ENCODE measurements around the gene GLI2. TPM values are rescaled to one million over a fixed set of nuclear protein-coding genes. Genes with fewer than 3 reads are reported as not detected.

Gene GLI2
- total RNA-seq, 1 experiment from 2014 or later = 4.2 TPM

DNA sequence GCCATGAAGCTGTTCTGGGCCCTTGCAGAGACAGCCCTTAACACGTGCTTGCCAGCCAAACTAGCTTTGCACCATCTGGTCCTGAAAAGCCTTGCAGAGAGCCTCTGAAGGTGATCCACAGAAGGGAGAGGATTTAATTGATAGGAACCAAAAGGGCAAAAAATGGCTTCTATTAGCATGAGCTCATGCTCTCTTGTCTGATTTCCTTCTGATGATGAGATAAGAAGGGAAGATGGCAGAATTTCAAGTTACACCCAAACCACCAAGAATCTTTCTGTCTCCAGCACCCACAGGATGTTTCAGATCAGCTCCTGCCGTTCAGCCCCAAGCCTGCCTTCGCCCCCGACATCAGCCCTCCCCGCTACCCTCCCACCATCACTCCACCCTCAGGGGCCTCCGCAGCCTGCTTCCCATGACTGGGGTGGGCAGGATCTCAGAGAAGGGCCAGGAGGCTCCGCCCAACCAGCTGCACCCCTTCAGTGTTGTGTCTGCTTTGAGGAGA lies 23.4 kb upstream of the GLI2 start:
- DNase-seq (ENCODE audit: low read depth) = peak; percentile 50

DNA sequence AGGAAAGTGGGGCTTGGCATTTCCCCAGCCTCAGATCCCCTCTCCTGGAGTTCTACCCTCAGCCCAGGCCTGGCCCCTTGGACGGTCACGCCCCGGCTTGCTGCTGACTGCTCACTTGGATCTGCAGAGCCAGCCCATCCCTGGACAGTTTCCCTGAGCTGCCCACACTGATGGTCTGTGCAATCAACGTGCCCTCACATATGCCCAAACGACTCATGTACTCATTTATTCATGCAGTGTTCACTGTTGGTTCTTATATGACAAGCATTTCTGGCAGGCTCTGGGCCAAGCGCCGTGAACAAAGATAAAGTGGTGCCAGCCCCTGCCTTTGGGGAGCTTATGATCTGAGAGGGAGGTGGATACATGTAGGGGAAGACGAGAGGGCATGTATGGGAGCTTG lies 20.3 kb upstream of the GLI2 start:
- no peak for DNase-seq (ENCODE audit: low read depth)

DNA sequence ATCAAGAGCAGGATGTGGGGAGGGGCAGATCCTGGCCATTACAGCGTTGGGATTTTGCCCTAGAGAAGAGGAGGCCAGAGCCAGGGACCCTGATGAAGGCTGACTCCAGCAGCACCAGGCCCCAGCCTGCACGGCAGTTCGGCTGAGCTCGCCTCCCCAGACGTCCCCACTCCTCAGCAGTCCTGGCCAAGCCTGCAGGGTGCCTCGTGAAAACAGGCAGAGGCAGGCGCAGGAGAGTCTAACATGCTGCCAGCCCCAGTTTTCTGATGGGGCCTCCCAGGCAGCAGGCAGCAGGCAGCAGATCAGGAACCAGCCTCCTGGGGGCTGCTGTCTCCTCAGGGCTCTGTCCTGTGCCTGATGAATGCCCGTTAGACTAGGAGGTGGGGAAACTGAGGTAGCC lies 19.7 kb upstream of the GLI2 start:
- DNase-seq (ENCODE audit: low read depth) = no peak

DNA sequence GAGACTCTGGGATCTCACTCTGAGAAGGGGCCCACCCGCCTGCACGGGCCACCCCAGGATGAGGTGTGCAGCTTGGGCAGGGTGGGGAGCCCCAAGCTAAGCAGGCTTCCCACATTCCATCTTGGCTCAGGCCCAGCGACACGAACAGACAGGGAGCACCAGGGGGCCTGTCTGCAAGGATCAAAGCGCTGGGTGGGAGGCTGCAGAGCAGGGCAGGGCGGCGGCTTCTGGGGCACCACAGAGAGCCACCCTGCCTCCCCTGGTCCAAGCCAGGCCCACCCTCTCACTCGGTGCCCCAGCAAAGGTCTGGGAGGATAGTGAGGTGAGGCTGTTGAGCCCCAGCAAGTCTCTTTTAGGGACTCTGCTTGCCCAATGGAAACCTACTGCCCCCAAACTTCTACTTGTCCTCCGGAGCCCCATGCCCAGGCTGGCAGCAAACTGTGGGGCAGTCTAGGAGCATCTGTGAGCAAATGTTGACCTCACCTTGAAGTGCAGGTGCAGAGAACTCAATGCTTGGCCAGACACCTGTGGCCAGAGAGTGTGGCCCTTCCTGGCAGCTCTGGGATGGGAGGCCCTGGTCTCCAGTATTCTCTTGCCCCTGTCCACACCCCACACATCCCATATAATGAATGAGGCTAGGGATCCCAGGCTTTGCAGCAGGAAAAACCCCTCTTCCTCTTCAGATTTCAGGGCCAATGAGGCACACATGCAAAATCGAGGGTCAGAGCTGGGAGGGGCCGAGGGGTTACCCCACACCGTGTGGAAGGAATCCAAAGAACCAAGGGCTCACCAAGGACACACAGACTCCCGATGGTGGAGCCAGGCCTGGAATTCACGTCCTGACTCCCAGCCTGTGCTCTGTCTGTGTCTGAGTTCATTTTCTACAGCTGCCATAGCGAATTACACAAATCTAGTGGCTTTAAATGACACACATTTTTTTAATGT lies 18.8 kb upstream of the GLI2 start:
- no peak for DNase-seq (ENCODE audit: low read depth)

DNA sequence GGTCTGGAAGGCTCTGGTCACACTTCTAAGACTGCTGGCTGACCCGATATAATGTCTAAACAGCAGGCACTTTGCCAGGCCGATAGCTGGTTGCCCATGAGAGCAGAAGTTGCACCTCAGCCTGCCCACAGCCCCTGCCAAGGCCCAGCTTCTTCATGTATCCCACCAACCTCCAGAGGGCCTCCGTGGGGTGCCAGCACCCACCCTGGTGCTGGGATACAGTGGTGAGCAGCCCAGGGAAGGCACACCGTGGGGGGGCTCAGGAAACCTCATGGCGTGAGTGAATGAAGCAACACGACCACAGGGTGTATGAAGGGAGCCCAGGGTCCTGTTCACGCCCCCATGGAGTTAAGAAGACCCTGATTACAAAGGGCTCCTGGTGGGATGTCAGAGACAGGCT lies 16.2 kb upstream of the GLI2 start:
- DNase-seq (ENCODE audit: low read depth) = no peak

DNA sequence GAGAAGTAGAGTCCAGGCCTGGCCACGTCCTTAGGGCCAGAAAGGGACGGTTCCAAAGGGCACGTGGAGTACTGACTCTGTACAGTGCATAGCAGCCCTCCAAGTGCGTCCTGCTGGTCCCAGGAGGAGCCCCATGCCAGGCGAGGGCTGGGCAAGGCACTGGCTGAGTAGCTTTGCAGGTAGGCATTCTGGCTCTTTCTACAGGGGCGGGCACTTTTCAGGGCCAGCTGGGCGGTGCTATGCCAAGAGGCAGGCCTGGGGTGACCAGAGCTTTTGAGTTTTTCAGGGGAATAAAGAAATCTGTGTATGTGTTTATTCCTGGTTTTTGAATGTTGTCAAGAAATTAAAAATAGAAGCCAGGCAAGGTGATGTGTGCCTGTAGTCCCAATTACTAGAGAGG lies 15.4 kb upstream of the GLI2 start:
- DNase-seq (ENCODE audit: low read depth) = no peak

DNA sequence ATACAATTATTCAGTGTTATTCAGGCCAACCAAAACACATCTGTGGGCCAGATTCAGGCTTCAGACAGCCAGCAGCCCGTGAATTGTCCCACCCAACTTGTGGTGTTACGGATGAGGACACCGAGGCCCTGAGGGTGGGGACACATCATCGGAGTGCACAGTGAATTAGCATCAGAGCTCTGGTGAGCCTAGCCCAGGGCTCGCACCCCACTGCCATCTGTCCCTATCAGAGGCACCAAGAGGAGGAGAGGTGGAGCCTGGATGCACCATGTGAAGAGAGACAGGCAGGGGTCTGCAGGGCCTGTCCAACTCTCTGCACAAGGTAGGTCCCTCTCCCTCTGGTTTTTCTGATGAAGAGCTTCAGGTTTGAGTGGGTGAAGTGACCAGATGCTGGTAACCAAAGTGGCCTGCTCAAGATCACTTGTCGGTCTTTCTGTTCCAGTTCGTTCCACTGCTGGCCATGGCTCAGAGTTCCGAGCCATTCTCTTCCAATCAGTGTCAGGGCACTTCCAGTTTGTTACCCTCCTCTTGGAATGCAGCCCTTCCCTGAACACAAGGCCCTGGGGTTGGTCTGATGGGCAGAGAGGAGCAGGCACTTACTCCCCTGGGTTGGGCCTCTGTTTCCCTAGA lies 14.8 kb upstream of the GLI2 start:
- DNase-seq (ENCODE audit: low read depth) = no peak

DNA sequence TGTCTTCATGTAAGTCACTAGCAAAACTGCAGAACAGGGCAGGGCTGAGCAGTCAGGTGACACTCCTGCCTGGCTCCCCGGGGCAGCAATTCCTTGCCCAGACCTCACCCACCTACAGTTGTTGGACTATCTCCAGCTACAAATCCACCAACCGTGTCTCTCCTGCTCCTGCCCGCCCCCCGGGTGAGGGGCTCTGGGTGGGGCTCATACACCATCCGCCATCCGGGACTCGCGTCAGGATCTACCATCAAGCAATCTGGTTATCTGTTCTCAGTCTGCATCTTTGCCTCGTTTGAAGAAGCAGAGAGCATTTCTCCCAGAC lies 13.5 kb upstream of the GLI2 start:
- DNase-seq (ENCODE audit: low read depth) = no peak

DNA sequence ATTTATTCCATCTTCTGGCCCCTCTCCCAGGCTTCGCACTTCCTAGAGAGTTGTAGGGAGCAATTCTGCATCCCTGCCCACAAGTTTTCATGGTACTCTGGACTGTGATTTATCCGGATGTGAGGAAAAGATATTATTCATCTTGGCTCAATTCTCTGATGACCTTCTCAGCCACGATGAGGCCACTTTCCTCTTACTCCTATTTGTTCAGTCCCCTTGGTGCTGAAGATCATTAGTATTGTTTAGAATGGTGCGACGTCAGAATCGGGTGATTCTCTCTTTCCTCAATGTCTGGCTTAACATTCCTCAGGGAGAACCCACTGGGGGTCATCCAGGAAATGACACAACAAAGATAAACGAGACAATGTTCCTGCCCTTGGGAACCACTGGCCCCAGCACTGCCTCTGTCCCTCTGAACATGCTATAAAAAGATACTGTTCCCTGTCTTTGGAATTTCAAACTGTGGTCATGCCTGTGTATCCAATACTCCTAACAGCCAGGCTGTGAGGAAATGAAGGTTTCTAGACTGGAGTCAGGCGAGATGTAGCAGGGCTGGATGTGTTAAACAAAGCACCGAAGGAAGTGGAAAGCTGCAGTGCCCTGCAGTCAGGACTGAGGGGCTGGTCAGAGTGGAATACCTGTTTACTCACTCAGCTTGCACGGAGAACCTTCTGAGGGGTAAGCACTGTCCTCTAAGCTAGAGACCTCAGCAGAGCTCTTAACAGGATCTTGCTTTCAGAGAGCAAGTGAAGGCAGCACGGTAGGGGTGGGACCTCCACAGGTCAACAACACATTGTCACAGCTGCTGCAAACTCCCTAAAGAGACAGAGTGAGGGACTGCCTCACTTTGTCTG lies 12.9 kb upstream of the GLI2 start:
- peak; percentile 78 for DNase-seq (ENCODE audit: low read depth)

DNA sequence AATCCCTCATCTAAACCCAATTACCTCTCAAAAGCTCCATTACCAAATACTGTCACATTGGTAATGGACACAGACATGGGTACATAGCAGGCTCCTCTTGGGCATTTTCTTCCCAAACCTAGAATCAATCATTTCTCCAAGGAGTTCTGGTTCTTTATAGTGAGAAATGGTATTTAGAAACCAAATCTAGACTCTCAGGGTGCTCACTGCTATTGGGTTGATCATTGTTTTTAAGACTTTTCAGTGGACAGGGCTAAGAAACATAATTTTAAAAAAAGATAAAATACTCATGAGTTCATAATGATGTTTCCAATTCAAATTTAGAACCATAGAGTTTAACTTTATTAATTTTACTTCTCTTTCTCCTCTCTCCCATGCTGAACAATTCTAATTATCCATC lies 9.4 kb upstream of the GLI2 start:
- no peak for DNase-seq (ENCODE audit: low read depth)

DNA sequence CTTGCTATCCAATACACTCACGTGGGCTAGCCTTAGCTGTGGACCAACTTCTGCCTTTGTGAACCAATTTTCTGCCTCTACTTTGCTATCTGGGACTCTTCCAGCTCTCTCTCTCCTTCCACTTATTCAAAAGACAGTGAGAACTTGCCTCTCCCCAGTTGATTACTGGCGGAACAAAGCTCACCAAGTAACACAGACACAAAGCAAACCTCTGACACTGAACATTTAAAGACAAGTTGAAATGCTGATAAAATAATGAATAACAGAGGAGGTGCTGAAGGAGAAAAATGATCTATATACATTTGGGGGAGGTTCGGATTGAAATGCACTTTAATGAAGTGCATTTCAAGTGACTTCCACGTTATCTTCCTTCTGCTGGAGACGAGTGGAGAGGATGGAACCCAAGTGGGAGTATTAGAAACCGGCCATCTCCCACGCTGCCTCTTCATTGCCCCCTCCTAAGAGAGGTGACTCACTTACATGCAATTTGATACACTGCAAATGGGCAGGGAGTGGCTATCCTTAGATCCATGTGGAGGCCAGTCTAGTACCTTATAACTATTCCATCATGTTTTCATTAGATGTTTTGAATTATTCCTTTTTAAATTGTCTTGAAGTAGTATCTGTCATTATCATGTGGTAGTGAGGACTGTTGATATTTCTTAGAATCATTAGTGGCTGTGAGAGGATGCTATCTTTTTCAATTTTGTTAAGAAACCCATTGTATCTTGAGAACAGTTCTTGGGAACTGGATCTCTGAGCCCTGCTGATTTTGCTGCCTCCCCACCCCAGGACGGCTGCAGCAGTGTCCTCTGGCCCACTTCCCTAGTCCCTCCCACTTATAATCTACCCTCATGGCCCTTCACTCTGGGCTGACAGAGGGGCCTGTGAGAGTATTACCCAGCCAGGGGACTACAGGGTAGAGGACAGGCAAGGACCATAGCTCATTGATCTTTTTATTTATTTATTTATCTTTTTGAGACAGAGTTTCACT lies 6.0 kb upstream of the GLI2 start:
- DNase-seq (ENCODE audit: low read depth) = peak; percentile 82

DNA sequence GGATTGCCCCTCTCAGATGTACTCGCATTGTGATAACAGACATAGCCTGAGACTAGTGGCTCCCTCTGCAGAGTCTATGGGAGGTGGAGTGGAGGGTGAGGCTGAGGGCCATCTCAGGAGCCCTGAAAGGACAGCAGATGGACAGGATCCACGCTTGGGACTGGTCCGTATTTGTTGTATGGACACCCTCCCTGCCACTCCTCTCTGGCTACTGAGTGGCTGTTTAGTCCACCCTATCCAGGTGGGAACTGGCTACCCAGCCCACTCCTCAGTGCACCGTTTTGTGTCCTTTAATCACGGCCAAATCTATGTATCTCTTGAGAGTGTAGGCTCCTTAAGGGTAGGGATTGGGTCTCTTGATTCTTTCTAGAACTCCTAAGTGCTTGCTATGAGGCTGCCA lies 4.5 kb upstream of the GLI2 start:
- no peak for DNase-seq (ENCODE audit: low read depth)

DNA sequence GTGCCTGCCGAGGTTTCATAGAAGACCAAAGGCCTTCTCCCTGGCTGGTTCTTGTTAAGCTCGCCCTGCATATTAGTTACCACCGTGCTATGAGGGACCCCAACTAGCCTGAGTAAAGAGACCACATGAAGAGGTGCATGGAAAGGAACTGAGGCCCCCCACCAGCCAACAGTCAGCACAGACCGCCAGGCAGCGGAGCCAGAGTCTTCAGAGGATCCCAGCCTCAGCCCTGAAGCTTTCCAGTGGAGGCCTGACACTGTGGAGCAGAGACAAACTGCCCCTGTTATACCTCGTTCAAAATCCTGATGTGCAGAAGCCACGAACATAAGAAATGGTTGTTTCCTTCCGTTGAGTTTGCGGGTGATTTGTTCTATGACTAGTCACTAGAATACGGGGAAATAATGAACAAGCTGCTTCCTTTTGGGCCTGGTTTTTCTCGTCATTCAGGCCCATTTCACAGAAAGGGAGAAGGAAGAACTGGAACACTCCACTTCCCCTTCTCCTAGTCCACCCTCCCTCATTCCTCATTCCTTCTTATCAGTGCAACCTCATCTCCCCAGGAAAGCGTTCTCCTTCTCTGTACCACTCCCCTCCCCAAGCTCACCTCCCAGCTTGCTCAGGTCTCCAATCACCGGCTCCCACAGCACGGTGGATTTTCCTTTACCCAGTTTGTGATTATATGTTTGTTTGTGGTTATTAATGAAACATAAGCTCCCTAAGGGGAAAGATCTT lies 3.0 kb upstream of the GLI2 start:
- DNase-seq (ENCODE audit: low read depth) = no peak

DNA sequence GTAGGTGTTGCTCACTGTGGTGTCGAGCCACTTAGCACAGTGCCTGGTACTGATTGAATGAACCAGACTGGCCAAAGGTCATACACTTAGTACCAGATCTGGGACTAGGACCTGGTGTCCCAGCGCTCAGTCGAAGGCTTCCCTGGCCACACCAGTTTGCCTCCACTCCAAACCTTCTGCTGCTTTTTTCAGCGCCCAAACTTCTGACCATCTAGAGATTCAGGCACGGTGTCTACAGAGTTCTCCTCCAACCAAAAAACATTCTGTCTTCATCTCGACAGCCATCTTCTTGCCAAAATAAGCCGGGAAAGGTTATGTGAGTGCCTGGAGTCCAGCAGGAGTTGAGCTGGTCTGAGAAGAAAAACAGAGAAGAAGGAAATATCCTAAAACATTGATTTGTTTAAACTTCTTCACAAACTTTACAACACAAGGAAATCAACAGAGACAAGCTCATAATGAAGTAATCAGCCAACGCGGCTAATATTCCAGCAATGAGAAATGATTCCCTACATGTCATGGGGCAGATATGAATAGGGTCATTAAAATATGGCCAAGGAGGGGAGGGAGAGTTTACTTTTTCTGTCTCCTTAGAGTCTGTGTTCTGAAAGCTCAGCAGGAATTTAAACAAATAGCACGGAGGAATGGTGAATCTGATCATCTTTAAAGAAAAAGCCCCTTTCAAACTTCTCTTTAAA lies 2.3 kb upstream of the GLI2 start:
- DNase-seq (ENCODE audit: low read depth) = no peak

DNA sequence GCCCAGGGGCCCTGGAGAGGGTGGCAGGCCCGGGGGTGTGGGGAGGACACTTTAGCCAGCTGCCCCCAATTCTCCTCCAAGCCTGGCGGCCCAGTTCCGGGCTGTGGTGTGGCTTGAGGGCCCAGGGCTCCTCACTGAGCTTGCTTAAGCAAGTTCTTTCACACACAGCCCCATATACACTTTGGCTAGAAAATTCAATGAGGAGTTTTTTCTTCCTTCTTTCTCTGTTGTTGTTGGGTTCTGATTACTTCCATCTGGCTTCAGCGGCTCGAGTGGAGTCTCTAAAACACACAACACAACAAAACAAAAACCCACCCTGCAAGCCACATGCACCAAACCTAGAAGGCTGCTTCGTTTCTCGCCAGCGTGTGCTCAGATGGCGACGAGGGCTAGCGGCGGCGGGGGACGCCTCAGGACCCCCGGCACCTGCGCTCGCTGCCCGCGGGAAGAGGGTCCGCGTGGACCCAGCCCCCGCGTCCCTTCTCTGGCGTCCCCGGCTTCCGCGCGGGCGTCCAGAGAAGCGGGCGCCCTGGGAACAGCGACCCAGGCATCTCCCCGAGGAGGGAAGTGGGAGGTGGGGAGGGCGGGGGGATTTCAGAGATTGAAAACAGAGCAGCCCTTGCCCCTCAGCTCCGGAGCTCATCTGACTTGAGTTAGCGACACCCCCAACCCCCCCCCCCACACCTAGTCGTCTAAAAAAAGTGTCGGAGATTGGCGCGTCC lies 577 bp upstream of the GLI2 start:
- no peak for DNase-seq (ENCODE audit: low read depth)

DNA sequence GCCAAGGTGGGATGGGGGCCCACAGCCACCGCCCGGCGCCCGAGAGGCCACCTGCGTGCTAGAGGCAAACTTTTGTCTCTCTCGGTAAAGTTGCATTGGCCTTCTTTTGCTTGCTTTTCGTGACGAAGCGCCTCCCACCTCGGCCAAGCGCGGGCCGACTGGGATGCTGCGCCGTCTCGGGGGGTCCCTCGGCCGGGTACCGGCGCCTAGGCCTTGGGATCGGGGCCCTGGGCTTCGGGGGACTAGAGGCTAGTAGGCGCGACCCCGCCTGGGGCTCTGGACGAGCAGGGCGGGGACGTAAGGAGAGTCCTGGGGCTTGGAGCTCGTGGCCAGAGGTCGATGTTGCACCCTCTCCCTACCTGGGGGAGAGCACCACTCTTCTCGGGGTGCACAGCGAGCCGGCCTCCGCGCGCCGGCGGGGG lies 545 bp downstream of the GLI2 start:
- peak; percentile 40 for DNase-seq (ENCODE audit: low read depth)

DNA sequence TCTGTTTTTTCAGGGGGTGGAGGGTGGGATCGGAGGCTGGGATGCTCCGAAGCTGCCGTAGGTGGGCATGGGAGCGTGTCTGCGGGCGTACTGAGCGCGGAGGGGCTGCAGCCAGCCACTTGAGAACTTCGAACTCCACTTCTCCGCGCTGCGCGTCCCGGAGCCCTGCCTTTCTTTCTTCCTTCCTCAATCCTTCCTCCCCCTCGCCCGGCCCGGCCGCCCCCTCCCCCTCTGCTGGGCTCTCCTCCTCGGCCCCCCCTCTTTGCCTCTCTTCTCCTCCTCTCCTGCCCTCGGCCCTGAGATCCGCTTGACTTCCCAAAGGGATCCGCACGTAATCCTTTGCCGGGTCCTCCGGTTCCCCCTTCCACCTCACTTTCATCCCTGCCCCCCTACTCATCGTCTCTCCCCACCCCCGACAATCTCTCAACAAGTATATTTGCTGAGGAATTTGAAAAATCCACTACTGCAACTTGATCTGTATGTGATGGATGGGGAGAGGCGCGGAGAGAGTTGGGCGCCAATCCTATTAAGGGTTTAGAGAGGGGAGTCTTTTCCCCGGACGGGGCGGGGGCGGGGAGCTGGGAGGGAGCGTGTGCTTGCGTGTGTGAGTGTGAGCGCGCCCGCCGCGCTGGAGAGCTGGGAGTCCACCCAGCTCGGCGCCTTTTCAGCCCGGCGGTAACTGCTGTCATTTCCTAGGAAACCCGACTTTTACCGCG lies 1.1 kb downstream of the GLI2 start:
- peak; percentile 90 for DNase-seq (ENCODE audit: low read depth)

DNA sequence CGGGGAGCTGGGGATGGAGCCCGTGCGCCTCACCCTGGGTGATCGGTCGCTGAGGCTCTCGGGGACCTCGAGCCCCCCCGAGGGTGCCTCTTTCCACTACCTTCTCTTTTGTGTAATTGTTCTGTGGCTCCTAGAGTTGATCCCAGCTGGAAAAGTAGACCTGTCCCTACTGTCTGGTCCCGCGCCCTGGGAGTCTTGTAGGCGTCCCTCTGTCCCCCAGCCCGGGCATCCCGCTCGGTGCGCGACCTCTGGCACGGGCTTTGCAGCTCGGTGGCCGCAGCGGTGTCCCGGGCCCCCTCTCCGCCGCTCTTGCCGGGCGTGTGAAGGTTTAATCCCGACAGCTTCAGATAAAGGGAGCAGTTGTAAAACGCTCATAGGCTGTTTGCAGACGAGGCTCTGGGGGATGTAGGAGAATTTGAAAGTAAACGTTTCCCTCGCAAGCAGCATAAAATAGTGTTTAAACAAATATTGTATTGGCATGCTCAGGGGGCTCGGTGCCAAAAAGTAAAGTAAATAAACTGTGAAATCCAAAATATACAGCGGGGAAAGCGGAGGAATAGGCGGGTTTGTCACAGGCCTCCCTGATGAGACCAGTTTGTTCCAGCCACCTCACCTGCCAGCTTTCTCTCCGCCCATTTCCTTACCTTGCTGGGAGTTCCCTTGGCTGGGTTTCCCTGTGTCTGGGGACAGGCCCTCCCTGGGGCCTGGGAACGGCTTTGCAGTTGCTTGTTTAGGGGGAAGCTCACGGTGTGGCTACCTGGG lies 1.9 kb downstream of the GLI2 start:
- peak; percentile 39 for DNase-seq (ENCODE audit: low read depth)
